GM21723 (cell line): ENCODE measurements around the gene C1orf167.

Experiments used
- ATAC-seq: cut with Tn5 transposase; IDR thresholded peaks from one replicate; pipeline ENCODE4 v1.9.1; 2021; ENCODE audit warnings: mild to moderate bottlenecking, moderate library complexity; ENCODE audit not compliant: unreplicated experiment

The C1orf167 gene, protein sequence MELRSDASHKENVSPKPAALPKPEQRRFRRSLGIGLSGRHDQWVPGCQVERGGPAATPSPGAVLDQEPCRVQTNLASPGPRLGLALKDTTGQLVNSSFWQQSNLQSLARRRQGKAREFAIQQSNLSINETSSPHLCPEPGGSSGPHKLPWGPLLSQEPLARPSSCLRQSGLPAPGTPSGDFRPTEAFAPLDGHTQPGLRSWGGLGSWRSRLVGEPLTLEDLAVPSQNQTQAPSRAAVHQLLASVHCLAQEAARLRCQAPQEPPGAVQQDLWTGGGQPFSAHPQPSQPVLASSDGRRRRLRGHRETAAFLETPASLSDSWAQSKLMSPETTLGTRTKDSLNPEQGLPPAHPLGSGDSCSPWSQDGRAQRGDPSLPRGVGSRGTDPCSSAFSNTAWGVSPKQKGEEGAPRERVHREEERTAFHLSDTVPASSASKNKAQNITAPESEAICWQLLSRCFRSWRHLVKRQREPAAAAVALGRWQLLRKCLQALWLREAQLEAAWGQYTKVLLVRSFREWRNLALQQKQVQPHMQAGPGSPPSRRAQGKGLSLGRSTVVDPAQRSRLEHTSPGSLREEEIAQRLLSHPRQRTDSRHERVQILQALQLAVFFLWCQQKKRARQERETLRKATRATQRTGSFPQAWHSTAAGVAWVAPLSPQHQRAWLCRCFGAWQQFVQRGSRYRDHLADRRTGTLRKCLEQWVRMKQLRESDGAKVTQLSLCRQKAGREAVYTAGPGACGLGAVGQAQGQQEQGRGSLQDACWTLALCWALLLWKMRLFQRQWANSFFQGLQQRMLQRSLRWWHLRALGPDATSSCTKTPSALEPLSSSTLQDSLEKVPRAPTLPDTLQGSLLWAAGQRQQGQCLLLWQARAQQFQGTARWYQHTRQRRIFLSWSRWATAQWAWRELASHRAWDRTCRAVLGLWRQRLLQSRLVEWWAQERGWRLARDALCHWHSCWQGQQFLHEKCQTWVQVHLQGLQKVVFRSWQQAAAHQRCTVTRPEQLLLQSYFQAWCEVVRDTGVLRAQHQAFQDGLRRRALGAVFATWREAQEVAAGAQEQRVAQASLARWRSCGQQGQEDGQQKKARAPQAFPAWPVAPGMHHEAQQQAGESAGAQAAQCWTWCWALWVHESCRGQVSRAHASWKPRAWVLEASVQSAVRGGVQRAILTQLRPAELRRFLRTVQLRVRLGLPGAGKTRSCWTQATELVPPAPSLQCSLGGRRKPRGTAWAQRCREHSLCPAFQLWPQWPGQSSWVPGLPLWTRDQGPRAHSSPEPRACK (N-terminal part only)

GRCh38 chr1:11761988-11762406 is at the start of gene C1orf167:
TSS of gene C1orf167 (plus strand) at chr1:11762193. CDS start at chr1:11764401, 2,208 bp downstream.
- ATAC-seq, result no peak

- ATAC-seq, result no peak
Measured at GRCh38 chr1:11712285-11712684, 49.7 kb upstream of the C1orf167 start.

GRCh38 chr1:11713095-11713494 is 48.9 kb upstream of the C1orf167 start:
- ATAC-seq, result no peak

DNA sequence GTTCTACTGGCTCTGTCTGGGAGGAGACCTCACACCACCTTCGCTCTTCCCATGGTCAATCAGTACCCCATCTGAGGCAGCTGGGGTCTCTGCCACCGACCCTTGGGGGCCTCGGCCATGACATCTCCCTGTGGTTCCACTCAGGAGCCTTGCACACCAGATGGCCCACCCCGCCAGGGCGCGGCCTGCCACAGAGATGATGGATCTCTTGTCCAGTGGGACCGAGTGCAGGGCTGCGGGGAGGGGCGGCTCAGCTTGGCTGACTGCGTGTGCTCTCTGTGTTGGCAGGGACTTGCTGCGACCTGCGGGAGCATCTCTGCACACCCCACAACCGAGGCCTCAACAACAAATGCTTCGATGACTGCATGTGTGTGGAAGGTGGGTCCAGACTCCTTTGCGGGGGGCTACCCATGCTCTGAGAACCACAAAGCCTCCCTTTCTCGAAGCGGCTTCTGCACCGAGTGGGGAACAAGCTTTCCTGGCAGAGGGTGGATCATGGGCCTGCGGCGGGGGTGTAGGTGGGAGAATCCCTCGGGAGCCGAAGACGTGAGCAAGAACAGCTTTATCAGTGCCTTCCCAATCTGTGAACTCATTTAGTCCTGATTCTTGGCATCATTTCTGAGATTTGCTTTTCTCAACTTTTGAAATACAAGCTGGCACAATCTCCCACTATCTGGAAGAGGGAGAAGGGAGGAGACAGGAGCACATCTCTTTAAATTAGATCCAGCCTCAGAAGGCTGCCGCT is 47.0 kb upstream of the C1orf167 start:
- no peak for ATAC-seq

DNA sequence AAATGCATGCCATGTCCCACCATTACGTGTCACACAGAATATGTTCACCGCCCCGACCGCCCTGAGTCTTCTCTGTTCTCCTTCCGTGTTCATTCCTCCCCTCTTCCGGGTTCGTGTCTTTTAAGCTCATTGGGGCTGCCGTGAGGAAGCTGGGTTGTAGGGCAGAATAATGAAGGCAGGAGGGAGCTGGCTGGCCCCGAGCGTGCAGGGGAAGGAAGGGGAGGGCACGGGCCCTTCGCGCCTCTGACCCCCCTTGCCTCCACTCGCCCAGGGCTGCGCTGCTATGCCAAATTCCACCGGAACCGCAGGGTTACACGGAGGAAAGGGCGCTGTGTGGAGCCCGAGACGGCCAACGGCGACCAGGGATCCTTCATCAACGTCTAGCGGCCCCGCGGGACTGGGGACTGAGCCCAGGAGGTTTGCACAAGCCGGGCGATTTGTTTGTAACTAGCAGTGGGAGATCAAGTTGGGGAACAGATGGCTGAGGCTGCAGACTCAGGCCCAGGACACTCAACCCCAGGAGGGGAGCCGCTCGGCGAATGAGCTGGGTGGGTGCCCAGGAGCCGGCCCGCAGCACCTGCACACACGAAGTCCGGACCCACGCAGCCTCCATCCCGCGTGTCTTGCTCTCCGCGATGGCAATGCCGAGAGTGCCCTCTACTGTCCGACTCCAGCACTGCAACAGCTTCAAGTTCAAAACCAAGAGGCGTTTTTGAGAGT is 42.5 kb upstream of the C1orf167 start:
- peak; percentile 61 for ATAC-seq

GRCh38 chr1:11720033-11720376 is 42.0 kb upstream of the C1orf167 start:
- ATAC-seq, result no peak

DNA sequence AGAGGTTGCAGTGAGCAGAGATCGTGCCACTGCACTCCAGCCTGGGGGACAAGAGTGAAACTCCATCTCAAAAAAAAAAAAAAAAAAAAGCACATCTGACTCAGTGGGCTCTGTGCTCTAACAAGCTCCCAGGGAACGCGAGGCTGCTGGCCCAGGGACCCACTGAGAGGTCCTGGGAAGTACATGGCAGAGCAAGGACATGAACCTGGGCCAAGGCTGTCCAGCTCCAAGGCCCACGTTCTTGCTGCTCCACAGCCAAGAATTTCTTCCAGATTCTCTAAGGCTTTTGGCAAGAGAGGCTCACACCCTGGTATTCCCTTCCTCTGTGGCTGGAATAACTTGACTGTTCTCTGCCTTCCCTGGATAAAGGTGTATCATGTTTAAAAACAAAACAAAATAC is 41.5 kb upstream of the C1orf167 start:
- ATAC-seq, result no peak

DNA sequence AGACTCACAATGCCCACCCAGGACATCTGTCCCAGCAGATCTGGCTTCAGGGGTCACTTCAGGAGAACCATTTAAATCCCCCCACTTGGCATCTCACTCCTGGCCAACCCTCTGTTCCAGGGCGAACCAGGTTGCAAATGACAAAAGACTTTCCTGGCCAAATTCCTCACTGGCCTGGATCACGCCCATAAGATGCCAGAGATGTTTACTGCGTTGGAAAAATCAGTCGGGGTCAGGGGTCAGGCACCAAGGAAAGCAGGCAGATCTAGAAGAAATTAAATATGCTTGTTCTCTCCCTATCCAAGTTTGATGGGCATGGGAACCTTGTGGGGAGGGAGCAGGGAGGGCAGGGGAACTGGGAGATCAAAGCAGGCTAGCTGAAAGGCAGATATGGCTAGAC is 40.7 kb upstream of the C1orf167 start:
- ATAC-seq, result no peak

- ATAC-seq, result no peak
Measured at GRCh38 chr1:11722538-11722937, 39.5 kb upstream of the C1orf167 start.

- ATAC-seq, result no peak
Measured at GRCh38 chr1:11725616-11726015, 36.4 kb upstream of the C1orf167 start.

DNA sequence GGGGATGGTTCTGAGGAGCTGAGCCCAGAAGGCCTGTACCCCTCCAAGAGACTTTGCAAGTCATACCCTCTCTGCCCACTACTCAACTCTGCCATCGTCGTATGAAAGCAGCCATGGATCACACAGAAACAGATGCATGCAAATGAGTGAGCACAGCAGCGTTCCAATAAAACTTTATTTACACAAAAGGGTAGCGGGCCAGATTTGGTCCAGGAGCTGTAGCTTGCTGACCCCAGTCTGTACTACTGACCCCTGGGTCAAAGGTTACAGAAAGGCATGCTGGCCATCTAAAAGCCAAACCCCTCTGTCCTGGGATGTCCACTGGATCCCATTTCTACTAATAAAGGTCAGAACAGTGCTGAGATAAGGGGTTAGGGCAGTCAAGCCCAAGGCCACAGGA is 34.9 kb upstream of the C1orf167 start:
- ATAC-seq, result no peak

DNA sequence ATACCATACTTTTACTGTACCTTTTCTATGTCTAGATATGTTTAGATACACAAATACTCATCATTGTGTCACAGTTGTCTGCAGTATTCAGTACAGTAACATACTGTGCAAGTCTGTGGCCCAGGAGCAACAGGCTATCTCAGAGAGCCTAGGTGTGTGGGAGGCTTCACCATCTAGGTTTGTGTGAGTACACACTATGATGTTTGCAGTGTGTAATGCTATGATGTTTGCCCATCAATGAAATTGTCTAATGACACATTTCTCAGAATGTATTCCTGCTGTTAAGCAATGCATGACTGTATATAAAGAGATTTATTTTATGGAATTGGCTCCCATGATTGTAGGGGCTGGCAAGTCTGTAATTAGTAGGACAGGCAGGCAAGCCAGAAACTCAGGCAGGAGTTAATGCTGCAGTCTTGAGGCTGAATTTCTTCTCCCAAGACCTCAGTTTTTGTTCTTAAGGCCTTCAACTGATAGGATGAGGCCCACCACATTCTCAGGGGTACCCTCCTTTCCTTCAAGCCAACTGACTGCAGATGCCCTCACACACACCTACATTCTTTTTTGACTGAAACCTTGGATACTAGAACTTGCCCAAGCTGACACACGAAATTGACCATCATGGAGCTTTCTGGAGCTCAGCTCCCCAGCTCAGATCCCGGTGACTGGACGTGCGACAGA is 33.7 kb upstream of the C1orf167 start:
- ATAC-seq, result no peak

GRCh38 chr1:11729155-11729497 is 32.9 kb upstream of the C1orf167 start:
- no peak for ATAC-seq

GRCh38 chr1:11729498-11730428 is 32.2 kb upstream of the C1orf167 start:
- ATAC-seq, result no peak

GRCh38 chr1:11730429-11730891 is 31.5 kb upstream of the C1orf167 start:
- no peak for ATAC-seq

DNA sequence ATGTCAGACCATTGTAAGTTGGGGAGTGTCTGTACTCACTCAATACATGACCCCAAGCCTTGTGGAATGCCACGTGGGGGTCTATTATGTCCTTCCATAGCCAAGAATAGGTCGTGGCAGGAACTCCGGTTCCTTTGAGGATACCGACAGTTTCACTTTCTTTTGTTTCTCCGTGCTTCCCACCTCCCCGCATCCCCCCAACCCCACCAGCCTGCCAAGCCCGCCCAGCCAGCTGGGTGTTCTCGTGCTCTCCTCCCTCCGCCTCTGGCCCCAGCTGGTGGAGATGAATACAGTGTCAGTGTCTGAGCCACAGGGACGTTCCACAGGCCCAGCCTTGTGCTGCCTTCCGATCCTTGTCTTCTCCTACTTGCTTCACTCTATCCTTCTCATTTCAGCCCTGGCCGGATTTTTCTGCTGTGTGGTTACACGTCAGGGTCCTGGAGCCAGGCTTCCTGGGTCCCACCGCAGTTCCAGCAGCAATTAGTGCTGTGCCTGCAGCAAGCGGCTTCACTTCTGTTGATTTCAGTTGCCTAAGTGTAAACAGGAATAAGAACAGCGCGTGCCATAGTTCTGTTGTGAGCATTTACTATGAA is 30.2 kb upstream of the C1orf167 start:
- no peak for ATAC-seq

DNA sequence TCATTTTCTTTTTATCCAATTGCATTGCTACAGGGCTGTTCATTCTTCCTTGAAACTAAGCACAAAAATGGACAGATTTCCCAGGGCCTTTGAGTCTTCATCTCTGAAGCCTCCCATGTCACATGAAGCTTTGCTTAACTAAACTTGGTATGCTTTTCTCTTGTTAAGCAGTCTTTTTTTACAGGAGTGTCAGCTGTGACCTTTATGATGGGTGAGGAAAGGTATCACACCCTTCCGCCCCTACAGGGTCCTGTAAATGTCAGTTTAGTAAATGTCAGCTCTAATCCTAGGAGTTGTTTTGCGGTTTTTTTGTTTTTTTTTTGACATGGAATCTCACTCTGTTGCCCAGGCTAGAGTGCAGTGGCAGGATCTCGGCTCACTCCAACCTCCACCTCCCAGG is 28.7 kb upstream of the C1orf167 start:
- ATAC-seq, result no peak

DNA sequence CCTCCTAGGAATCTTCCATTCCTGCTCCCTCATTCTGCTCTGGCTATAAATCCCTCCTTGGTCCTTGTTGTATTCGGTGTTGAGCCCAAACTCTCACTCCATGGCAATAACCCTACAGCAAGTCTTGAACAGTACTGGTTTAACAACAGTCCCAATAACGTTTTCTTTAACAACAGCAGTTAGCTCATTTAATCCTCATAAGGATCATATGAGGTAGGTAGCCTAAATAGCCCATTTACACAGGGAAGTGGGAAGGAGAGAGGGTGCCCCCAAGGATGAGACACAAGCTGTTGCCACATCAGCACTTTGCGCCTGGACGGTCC is 26.5 kb upstream of the C1orf167 start:
- no peak for ATAC-seq
